GM12878 (cell line): ENCODE results near the gene PRPF18. TPM values are rescaled to one million over a fixed set of nuclear protein-coding genes. Genes with fewer than 3 reads are reported as not detected.

ENCODE experiments used
- ATAC-seq: fragments of 200-7000 bp; cut with Tn5 transposase; 3 replicates; pipeline ENCODE4 v1.9.1; 2020; ENCODE audit warnings: mild to moderate bottlenecking, moderate library complexity
- BruUV-seq: library from RNA; stranded (reverse); fragments of 400-500 nt; replicated peaks from 2 replicates; lab custom pipeline; 2021; lab: Mats Ljungman, UMichigan
- CTCF ChIA-PET: fragments of 300-600 bp; sonication (Branson Sonifier 250); formaldehyde crosslinking; extraction: SDS; loops from one replicate; lab custom pipeline; 2021; ENCODE audit warnings: inconsistent platforms; lab: Yijun Ruan, JAX
- POLR2A ChIA-PET: fragments of 350-600 bp; formaldehyde crosslinking; extraction: SDS; loops from one replicate; lab custom pipeline; 2021; ENCODE audit warnings: inconsistent platforms; lab: Charles Lee
- RAD21 ChIA-PET: fragments of 300-600 bp; sonication (Branson Sonifier 250); formaldehyde crosslinking; loops from one replicate; lab custom pipeline; 2023; ENCODE audit warnings: antibody characterized with exemption; ENCODE audit not compliant: unreplicated experiment; lab: Charles Lee
- SMC1A ChIA-PET: fragments of 300-600 bp; sonication (Branson Sonifier 250); formaldehyde crosslinking; loops from one replicate; lab custom pipeline; 2023; ENCODE audit not compliant: unreplicated experiment, uncharacterized antibody; lab: Charles Lee
- DNase-seq: peaks from one replicate; pipeline ENCODE4 v3.0.0-alpha.2; 2011; ENCODE audit warnings: low read depth, low spot score
- FAIRE-seq: peaks from 3 replicates; lab custom pipeline; 2011; peaks lifted over from hg19 to GRCh38; lab: Jason Lieb, UNC
- H2AFZ ChIP-seq: 2 replicates; pipeline ENCODE4 v1.6.0; 2011; ENCODE audit warnings: low read depth, low read length, control low read depth; ENCODE audit not compliant: control insufficient read depth
- H3K27ac ChIP-seq: 2 replicates; pipeline ENCODE4 v1.5.1; 2011; ENCODE audit warnings: control low read depth; ENCODE audit not compliant: control insufficient read depth, insufficient read depth
- H3K27me3 ChIP-seq, 2 experiments: replicated peaks in 1 of 2; 2 replicates each; pipeline versions ENCODE4 v1.6.0 to v1.6.1; 2011; ENCODE audit warnings: low read length in 1 of 2; ENCODE audit not compliant: control insufficient read depth in 2 of 2, insufficient read depth in 2 of 2
- H3K36me3 ChIP-seq, 2 experiments: 2 replicates each; pipeline ENCODE4 v1.5.1; 2011; ENCODE audit warnings: low read length in 1 of 2; ENCODE audit not compliant: control insufficient read depth in 2 of 2, insufficient read depth in 2 of 2
- H3K4me1 ChIP-seq: 2 replicates; pipeline ENCODE4 v1.6.1; 2011; ENCODE audit warnings: mild to moderate bottlenecking, low read length, moderate library complexity, mixed read lengths; ENCODE audit not compliant: control insufficient read depth, insufficient read depth
- H3K4me2 ChIP-seq: 2 replicates; pipeline ENCODE4 v1.6.0; 2011; ENCODE audit warnings: control low read depth; ENCODE audit not compliant: control insufficient read depth, insufficient read depth
- H3K4me3 ChIP-seq: fragments of 200-600 bp; sonication (generic); 2 replicates; pipeline ENCODE4 v1.5.1; 2016
- H3K79me2 ChIP-seq: 2 replicates; pipeline ENCODE4 v1.6.0; 2011; ENCODE audit warnings: low read length; ENCODE audit not compliant: control insufficient read depth, insufficient read depth
- H3K9ac ChIP-seq: 2 replicates; pipeline ENCODE4 v1.8.0; 2011; ENCODE audit warnings: low read length, control low read depth, mixed read lengths; ENCODE audit not compliant: control insufficient read depth, insufficient read depth
- H3K9me3 ChIP-seq: replicated peaks from 3 replicates; pipeline ENCODE4 v1.5.1; 2011; ENCODE audit warnings: mild to moderate bottlenecking, low read length; ENCODE audit not compliant: control insufficient read depth, insufficient read depth
- H4K20me1 ChIP-seq: 2 replicates; pipeline ENCODE4 v1.6.0; 2011; ENCODE audit not compliant: control insufficient read depth, insufficient read depth
- KLF5 ChIP-seq: fragments of 450-650 bp; IDR thresholded peaks from 2 replicates; pipeline ENCODE4 v1.6.1; 2014; ENCODE audit warnings: mild to moderate bottlenecking; ENCODE audit not compliant: partially characterized antibody
- RB1 ChIP-seq: fragments of 450-650 bp; formaldehyde crosslinking; IDR thresholded peaks from 2 replicates; pipeline ENCODE4 v1.6.1; 2017; ENCODE audit warnings: mild to moderate bottlenecking, borderline replicate concordance
- SREBF1 ChIP-seq: IDR thresholded peaks from 2 replicates; pipeline ENCODE4 v1.6.1; 2012; ENCODE audit warnings: mild to moderate bottlenecking, low read length
- YBX1 ChIP-seq: fragments of 450-650 bp; IDR thresholded peaks from 2 replicates; pipeline ENCODE4 v1.6.1; 2016; ENCODE audit warnings: antibody characterized with exemption
- WGBS: methylation state at CpG from one replicate; pipeline ENCODE4 v1.1.6; 2016; ENCODE audit warnings: low lambda C conversion rate; ENCODE audit not compliant: insufficient replicate concordance, insufficient coverage; ENCODE audit errors: missing lambda C conversion rate; 5-methylcytosine and 5-hydroxymethylcytosine counted together
- in situ Hi-C: fragments of 300-500 bp; cut with MboI; formaldehyde crosslinking; loops from 9 replicates; pipeline ENCODE4 v1.14.3; 2018; ENCODE audit warnings: mixed read lengths
- intact Hi-C: fragments of 100-400 bp; cut with micrococcal nuclease; formaldehyde crosslinking; loops from one replicate; pipeline ENCODE4 v1.14.2; 2022; ENCODE audit not compliant: unreplicated experiment
- polyA plus RNA-seq, 11 experiments: library from polyadenylated mRNA; depleted of rRNA in 4 of 11; unstranded in 6 of 11; stranded (reverse) in 5 of 11; fragments of >200 nt; fragmentation: Nextera tagmentation in 4 of 11; fragmentation: Illumina TruSeq in 1 of 11; extraction: Ambion mirVana in 4 of 11; extraction: Trizol in 1 of 11; gene quantifications; 1 replicate in 1 of 11; 2 replicates in 10 of 11; pipeline versions ENCODE4 v1.2.1 to v1.2.3, GENCODE V29; 2011 to 2016; ENCODE audit warnings: inconsistent platforms in 2 of 11, missing spikeins in 2 of 11, low read depth in 1 of 11
- total RNA-seq, 4 experiments: library from RNA; depleted of rRNA in 3 of 4; stranded (reverse); fragments of >200 nt in 3 of 4; fragmentation: Illumina TruSeq in 1 of 4; extraction: Trizol in 1 of 4; gene quantifications; 2 replicates each; pipeline versions ENCODE4 v1.2.1 to v1.2.3, GENCODE V29; 2013 to 2021
- TF ChIP-seq, protein P1 (sequence below): fragments of 450-650 bp; IDR thresholded peaks from 2 replicates; pipeline ENCODE4 v1.6.1; 2017; ENCODE audit warnings: borderline replicate concordance

The PRPF18 gene
- total and polyA plus RNA-seq, 10 of the 15 experiments (the other 5 are each of a cell fraction or from before 2014, with no cell fraction given), result 15.6 to 35.8 (median 28.8) TPM

DNA sequence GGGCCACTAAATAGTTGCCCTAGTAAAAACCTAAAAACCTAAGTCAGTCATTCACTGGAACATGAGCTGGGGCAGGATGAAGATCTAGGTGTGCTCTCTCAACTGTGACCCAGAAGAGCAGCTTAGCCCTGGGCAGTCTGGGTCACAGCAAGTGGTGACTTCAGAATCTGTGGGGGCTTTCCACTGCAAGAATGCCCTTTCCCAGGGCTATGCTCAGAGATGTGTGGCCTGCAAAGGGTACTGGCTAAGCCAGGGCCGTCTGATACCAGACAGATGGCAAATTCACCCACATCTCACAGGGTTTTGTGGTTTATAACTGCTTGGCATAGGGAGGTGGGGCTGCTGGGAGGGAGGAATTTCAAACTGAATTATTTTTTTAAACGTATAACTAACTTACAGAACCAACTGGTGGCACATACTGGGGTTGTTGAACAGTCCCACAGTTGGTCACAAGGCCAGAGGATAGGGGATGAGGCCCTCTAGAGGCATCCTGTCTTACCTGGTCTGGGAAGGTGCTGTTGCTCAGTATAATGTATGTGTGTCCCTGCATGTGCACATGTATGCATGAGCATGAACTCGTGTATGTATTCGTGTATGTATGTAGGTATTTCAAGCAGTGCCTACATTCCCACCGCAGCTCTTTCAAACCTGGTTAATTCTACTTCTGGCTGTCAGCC, 63.2 kb downstream of the PRPF18 start:
- TF ChIP-seq KLF5, result no peak
- TF ChIP-seq SREBF1, result no peak
- TF ChIP-seq RB1, result no peak
- TF ChIP-seq, protein P1, sequence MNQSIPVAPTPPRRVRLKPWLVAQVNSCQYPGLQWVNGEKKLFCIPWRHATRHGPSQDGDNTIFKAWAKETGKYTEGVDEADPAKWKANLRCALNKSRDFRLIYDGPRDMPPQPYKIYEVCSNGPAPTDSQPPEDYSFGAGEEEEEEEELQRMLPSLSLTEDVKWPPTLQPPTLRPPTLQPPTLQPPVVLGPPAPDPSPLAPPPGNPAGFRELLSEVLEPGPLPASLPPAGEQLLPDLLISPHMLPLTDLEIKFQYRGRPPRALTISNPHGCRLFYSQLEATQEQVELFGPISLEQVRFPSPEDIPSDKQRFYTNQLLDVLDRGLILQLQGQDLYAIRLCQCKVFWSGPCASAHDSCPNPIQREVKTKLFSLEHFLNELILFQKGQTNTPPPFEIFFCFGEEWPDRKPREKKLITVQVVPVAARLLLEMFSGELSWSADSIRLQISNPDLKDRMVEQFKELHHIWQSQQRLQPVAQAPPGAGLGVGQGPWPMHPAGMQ, result no peak
- no peak for TF ChIP-seq YBX1
- Histone ChIP-seq H3K79me2 (no peaks in the 10 kb centered on the region), H3K9ac (no peak overlapping the region), H3K27me3 (no peaks in the 10 kb centered on the region), H2AFZ (no peak overlapping the region), H3K4me2 (no peak overlapping the region), H3K9me3 (no peaks in the 10 kb centered on the region), H3K36me3 (peaks cover 26 to 63% of the 10 kb centered on the region in 2 experiments), H3K27ac (no peak overlapping the region; the same call in 1 of the 2 replicates), H3K4me3 (no peak overlapping the region), H4K20me1 (no peaks in the 10 kb centered on the region), H3K4me1 (no peaks in the 10 kb centered on the region)
- intact Hi-C loops, result no loop called here
- POLR2A ChIA-PET, result interaction anchor here (0.5 kb wide), 1 partner anchor 38 kb away, joined by 3 read pairs; no protein-coding TSS in a partner anchor
- RAD21 ChIA-PET, result interaction anchor here (1.2 to 1.4 kb wide), 2 partner anchors 14 to 126 kb away, joined by 3 read pairs; no protein-coding TSS in a partner anchor
- CTCF ChIA-PET, result no interaction called here
- ATAC-seq (peak; percentile 70), FAIRE-seq (no peak), DNase-seq (no peak)
- WGBS, result 68% methylated on average over 5 of the region's 5 CpGs
- no TSS peak for BruUV-seq
- SMC1A ChIA-PET, result interaction anchor here (1.2 to 2.0 kb wide), 2 partner anchors 104 to 127 kb away, joined by 4 read pairs; no protein-coding TSS in a partner anchor
- in situ Hi-C loops, result no loop called here
